Karpas-422 (cell line): ENCODE measurements around the gene MRPL1. TPM values are rescaled to one million over a fixed set of nuclear protein-coding genes. Genes with fewer than 3 reads are reported as not detected.

Experiments
- DNase-seq: peaks from one replicate; pipeline ENCODE4 v3.0.0-alpha.2; 2015
- H2AFZ ChIP-seq: fragments of 200-600 bp; sonication (generic); 2 replicates; pipeline ENCODE4 v1.6.1; 2014; ENCODE audit warnings: antibody characterized with exemption, low read length, mixed read lengths
- H3K27ac ChIP-seq: fragments of 200-600 bp; sonication (generic); 2 replicates; pipeline ENCODE4 v1.5.1; 2014; ENCODE audit warnings: mild to moderate bottlenecking, low read length, moderate library complexity
- H3K27me3 ChIP-seq: fragments of 200-600 bp; sonication (generic); 2 replicates; pipeline ENCODE4 v1.6.1; 2014; ENCODE audit warnings: low read length, mixed read lengths
- H3K36me3 ChIP-seq: fragments of 200-600 bp; sonication (generic); 2 replicates; pipeline ENCODE4 v1.6.1; 2014; ENCODE audit warnings: low read length, mixed read lengths; ENCODE audit not compliant: insufficient read depth
- H3K4me1 ChIP-seq: fragments of 200-600 bp; sonication (generic); 2 replicates; pipeline ENCODE4 v1.6.1; 2014; ENCODE audit warnings: mild to moderate bottlenecking, low read length, mixed read lengths
- H3K4me2 ChIP-seq: fragments of 200-600 bp; sonication (generic); 2 replicates; pipeline ENCODE4 v1.6.1; 2014; ENCODE audit warnings: low read length, low read depth, mild to moderate bottlenecking; ENCODE audit not compliant: poor library complexity, severe bottlenecking
- H3K4me3 ChIP-seq: fragments of 200-600 bp; sonication (generic); 2 replicates; pipeline ENCODE4 v1.5.1; 2014; ENCODE audit warnings: mild to moderate bottlenecking, antibody characterized with exemption, low read length, mixed read lengths
- H3K79me2 ChIP-seq: fragments of 200-600 bp; sonication (generic); 2 replicates; pipeline ENCODE4 v1.6.1; 2014; ENCODE audit warnings: mild to moderate bottlenecking, low read length, mixed read lengths
- H3K9ac ChIP-seq: fragments of 200-600 bp; sonication (generic); 2 replicates; pipeline ENCODE4 v1.6.0; 2014; ENCODE audit warnings: low read length
- H3K9me2 ChIP-seq: fragments of 200-600 bp; sonication (generic), shearing (Covaris generic); replicated peaks from 2 replicates; pipeline ENCODE4 v1.6.0; 2014; ENCODE audit warnings: mild to moderate bottlenecking, low read length, moderate library complexity; ENCODE audit not compliant: insufficient read depth
- H3K9me3 ChIP-seq: fragments of 300-700, 200-600 bp; sonication (generic); 2 replicates; pipeline ENCODE4 v1.6.1; 2014; ENCODE audit warnings: low read length, mixed read lengths
- H4K20me1 ChIP-seq: fragments of 200-600 bp; sonication (generic); 2 replicates; pipeline ENCODE4 v1.6.1; 2014; ENCODE audit warnings: mild to moderate bottlenecking, antibody characterized with exemption, low read length, low read depth; ENCODE audit not compliant: insufficient read depth
- total RNA-seq: library from RNA; depleted of rRNA; stranded (reverse); fragments of >200 nt; shearing (Covaris generic); gene quantifications from 2 replicates; pipeline ENCODE4 v1.2.3, GENCODE V29; 2014; ENCODE audit warnings: low replicate concordance

The MRPL1 gene
- total RNA-seq, 1 experiment from 2014 or later, result 13.5 TPM

DNA sequence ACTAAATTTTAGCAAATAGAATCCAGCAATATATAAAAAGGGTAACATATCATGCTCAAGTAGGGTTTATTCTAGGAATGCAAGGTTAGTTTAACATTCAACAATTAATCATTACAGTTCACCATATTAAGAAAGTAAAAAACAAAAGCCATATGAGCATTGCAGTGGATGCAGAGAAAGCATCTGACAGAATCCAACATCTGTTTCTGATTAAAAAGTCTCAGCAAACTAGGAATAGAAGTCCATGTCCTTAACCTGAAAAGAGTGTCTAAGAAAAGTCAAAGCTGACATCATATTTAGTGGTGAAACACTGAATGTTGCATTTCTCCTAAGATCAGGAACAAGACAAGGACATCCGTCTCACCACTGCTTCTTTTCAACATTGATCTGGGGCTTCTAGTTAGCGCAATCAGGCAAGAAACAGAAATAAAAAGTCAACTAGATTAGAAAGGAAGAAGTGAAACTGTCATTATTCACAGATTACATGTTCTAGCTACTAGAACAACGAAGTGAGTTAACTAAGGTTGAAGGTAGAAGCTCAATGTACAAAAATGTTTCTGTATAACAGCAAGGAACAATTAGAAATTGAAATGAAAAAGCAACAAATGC lies 49.3 kb downstream of the MRPL1 start:
- no peak overlapping the region for H3K27ac ChIP-seq
- H3K36me3 ChIP-seq, result peaks cover 18% of the 10 kb centered on the region
- peaks cover 6% of the 10 kb centered on the region for H3K4me1 ChIP-seq
- no peaks in the 10 kb centered on the region for H4K20me1 ChIP-seq
- H3K79me2 ChIP-seq, result peaks cover 2% of the 10 kb centered on the region; the same call in 1 of the 2 replicates
- no peak overlapping the region for H3K4me3 ChIP-seq
- no peaks in the 10 kb centered on the region for H3K27me3 ChIP-seq
- H2AFZ ChIP-seq, result no peak overlapping the region
- no peaks in the 10 kb centered on the region for H3K9me2 ChIP-seq
- no peak overlapping the region for H3K9ac ChIP-seq
- H3K4me2 ChIP-seq, result no peak overlapping the region
- H3K9me3 ChIP-seq, result no peaks in the 10 kb centered on the region
- DNase-seq, result no peak

DNA sequence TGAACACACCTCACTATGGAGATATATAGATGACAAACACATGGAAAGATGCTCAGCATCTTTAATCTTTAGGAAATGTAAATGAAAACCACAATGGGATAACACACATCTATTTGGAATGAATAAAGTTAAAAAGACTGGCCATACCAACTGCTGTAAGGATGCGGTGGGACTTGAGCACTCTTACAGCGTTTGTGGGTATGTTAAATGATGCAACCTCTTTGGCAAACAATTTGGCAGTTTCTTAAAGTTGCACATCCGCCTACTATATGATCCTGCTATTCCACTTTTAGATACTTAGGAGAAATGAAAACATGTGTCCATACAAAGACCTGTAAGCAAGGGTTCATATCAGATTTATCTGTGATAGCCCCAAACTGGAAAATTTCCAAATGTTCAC lies 50.7 kb downstream of the MRPL1 start:
- no peak overlapping the region for H3K9ac ChIP-seq
- H3K4me3 ChIP-seq, result no peak overlapping the region
- no peak overlapping the region for H3K4me2 ChIP-seq
- no peaks in the 10 kb centered on the region for H3K27me3 ChIP-seq
- no peaks in the 10 kb centered on the region for H3K9me2 ChIP-seq
- H3K27ac ChIP-seq, result no peak overlapping the region
- no peaks in the 10 kb centered on the region for H4K20me1 ChIP-seq
- H3K4me1 ChIP-seq, result peaks cover 14% of the 10 kb centered on the region
- H3K79me2 ChIP-seq, result peaks cover 4% of the 10 kb centered on the region; the same call in 1 of the 2 replicates
- no peak overlapping the region for H2AFZ ChIP-seq
- peaks cover 18% of the 10 kb centered on the region for H3K36me3 ChIP-seq
- H3K9me3 ChIP-seq, result no peaks in the 10 kb centered on the region
- DNase-seq, result no peak

DNA sequence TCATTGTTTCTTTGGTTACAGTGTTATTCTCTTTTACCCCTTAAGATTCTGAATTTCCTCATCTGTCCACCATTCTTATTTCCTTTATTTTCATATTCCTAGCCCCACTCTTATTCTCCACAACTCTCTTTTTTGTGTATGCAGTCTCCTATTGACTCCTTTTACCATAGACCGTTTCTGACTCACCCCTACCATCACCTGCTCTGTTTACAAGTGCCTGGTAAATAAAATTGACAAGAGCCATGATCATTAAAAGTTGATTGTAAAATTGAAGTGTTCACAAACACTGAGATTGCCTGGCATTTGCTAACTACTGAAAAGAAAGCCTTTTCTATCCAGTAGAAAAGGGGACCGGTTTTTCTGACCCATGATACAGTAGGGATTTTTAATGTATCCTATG lies 54.4 kb downstream of the MRPL1 start:
- no peaks in the 10 kb centered on the region for H3K9me3 ChIP-seq
- H3K4me1 ChIP-seq, result peaks cover 26% of the 10 kb centered on the region
- peak overlapping the region; percentile 26; the same call in 1 of the 2 replicates for H3K27ac ChIP-seq
- no peaks in the 10 kb centered on the region for H4K20me1 ChIP-seq
- no peaks in the 10 kb centered on the region; the same call in 1 of the 2 replicates for H3K36me3 ChIP-seq
- H3K9ac ChIP-seq, result no peak overlapping the region
- H3K4me3 ChIP-seq, result no peak overlapping the region
- H3K27me3 ChIP-seq, result no peaks in the 10 kb centered on the region
- peak overlapping the region; percentile 40 for H3K4me2 ChIP-seq
- H2AFZ ChIP-seq, result no peak overlapping the region
- peaks cover 4% of the 10 kb centered on the region; the same call in 1 of the 2 replicates for H3K79me2 ChIP-seq
- H3K9me2 ChIP-seq, result no peaks in the 10 kb centered on the region
- DNase-seq, result no peak

DNA sequence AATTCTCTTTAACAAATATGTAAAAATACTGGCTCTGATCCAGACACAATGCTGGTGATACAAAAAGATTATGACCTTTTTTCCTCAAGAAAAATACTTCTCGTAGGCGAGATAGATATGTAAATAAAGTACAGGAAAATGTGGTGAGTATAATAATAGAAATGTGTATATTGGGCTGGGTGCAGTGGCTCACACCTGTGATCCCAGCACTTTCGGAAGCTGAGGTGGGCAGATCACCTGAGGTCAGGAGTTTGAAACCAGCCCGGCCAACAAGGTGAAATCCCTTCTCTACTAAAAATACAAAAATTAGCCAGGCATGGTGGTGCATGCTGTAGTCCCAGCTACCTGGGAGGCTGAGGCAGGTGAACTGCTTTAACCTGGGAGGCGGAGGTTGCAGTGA lies 55.0 kb downstream of the MRPL1 start:
- Histone ChIP-seq H3K27ac (peak overlapping the region; percentile 26; the same call in 1 of the 2 replicates), H3K27me3 (no peaks in the 10 kb centered on the region), H3K4me2 (peak overlapping the region; percentile 40), H3K9me3 (no peaks in the 10 kb centered on the region), H2AFZ (no peak overlapping the region), H3K79me2 (peaks cover 4% of the 10 kb centered on the region; the same call in 1 of the 2 replicates), H3K9ac (no peak overlapping the region), H3K36me3 (no peaks in the 10 kb centered on the region), H3K9me2 (no peaks in the 10 kb centered on the region), H4K20me1 (no peaks in the 10 kb centered on the region), H3K4me1 (peaks cover 26% of the 10 kb centered on the region), H3K4me3 (no peak overlapping the region)
- no peak for DNase-seq

DNA sequence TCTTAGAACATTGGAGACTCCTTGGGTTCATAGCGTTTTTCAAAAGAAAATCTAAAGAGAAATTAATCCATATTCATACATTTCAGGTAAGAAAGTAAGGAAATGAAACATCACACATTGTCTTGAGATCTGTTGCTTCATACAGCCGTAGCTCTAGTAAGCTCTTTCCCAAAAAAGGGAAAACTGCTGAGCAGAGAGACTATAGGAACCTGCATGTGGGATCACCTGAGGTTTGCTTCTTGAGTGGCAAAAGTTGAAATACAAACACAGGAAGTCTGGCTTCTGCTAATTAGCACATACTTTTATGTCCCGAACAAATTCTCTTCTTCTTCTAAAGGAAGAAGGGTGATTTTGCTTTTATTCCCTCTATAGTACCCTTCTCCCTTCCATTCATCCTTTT lies 57.7 kb downstream of the MRPL1 start:
- H3K27me3 ChIP-seq, result no peaks in the 10 kb centered on the region
- no peaks in the 10 kb centered on the region for H3K9me3 ChIP-seq
- no peak overlapping the region for H2AFZ ChIP-seq
- no peaks in the 10 kb centered on the region for H3K36me3 ChIP-seq
- no peak overlapping the region for H3K4me3 ChIP-seq
- H3K4me1 ChIP-seq, result peaks cover 26% of the 10 kb centered on the region
- no peak overlapping the region for H3K4me2 ChIP-seq
- H3K79me2 ChIP-seq, result peaks cover 6% of the 10 kb centered on the region
- no peak for DNase-seq
- H3K9me2 ChIP-seq, result no peaks in the 10 kb centered on the region
- no peaks in the 10 kb centered on the region for H4K20me1 ChIP-seq
- no peak overlapping the region for H3K9ac ChIP-seq
- H3K27ac ChIP-seq, result no peak overlapping the region

DNA sequence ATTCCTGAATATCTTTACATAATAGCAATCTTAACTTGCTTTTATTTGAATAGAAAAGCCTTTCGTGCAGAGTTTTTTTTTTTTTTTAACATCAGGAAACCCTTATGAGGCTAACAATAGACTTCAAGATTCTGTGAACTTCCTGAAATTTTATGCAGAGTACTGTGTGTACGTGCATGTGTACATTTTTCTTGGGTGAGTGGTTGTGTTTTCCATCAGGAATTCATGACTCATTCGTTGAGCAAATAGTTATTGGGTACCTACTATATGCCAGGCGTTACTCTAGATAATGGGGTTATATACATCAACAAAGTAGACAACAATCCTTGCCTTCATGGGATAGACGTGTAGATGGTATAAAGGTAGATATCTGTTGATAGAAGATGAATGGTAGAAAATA lies 59.1 kb downstream of the MRPL1 start:
- Histone ChIP-seq H4K20me1 (no peaks in the 10 kb centered on the region), H3K4me3 (no peak overlapping the region), H3K9me2 (no peaks in the 10 kb centered on the region), H3K27ac (no peak overlapping the region), H3K9ac (no peak overlapping the region), H3K79me2 (peaks cover 9% of the 10 kb centered on the region), H3K4me2 (no peak overlapping the region), H3K9me3 (no peaks in the 10 kb centered on the region), H2AFZ (no peak overlapping the region), H3K4me1 (peaks cover 22% of the 10 kb centered on the region), H3K36me3 (no peaks in the 10 kb centered on the region), H3K27me3 (no peaks in the 10 kb centered on the region)
- no peak for DNase-seq

DNA sequence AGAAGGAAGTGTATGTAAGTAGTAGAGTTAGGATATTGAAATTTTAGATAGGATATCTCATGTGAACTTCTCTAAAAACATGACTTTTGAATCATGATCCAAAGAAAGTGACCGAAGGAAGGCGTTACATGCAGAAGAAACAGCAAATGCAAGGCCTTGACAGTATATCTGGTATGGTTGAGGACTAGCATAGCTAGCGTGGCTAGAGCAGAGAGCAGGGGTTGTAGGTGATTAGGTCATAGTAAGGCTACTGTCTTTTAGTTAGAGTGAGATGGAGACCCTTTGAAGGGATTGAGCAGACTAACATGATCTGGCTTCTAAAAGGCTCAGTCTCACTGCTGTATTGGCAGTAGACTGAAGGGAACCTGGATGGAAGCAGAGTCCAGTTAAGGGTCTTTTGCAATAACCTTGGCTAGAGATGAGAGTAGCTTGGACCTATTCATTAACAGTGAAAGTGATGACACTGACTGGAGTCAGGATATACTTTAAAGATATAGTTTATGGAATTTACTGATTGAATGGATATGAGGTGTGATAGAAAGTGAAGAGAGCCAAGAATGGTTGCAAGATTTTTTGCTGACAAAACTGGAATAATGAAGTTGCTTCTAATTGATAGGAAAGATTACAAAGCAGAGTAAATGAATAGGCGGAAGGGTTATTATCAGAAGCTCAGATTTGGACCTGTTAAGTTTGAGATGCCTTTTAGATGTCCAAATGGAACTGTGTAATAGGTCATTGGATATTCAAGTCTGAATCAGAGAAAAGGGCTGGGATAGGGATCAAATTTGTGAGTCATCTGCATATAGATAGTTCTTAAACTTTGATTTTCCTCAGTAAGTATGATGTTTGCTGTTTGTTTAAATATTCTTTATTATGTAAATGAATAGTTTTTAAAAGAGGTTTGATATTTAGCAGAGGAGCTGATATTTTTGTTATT lies 59.8 kb downstream of the MRPL1 start:
- H2AFZ ChIP-seq, result no peak overlapping the region
- no peaks in the 10 kb centered on the region for H3K36me3 ChIP-seq
- H3K9me2 ChIP-seq, result no peaks in the 10 kb centered on the region
- no peak overlapping the region for H3K4me2 ChIP-seq
- peaks cover 5% of the 10 kb centered on the region; the same call in 1 of the 2 replicates for H3K79me2 ChIP-seq
- no peaks in the 10 kb centered on the region for H3K27me3 ChIP-seq
- H3K4me1 ChIP-seq, result peaks cover 15% of the 10 kb centered on the region
- H3K27ac ChIP-seq, result no peak overlapping the region
- DNase-seq, result no peak
- no peak overlapping the region for H3K4me3 ChIP-seq
- no peaks in the 10 kb centered on the region for H3K9me3 ChIP-seq
- no peaks in the 10 kb centered on the region for H4K20me1 ChIP-seq
- no peak overlapping the region for H3K9ac ChIP-seq
